T-helper 1 cell treated with Interleukin-12 subunit alpha and Interleukin-12 subunit beta and Interleukin-4 antibody, amounts not matched to agents 30 μg/mL and 1 μg/mL, for 36 hours (primary cell): ENCODE measurements around the gene GIMAP1.

Experiments used
- H3K27ac Mint-ChIP-seq: one replicate; pipeline ENCODE4 v1.8.0; 2021; ENCODE audit warnings: mild to moderate bottlenecking, mixed read lengths
- H3K27me3 Mint-ChIP-seq: one replicate; pipeline ENCODE4 v1.8.0; 2021; ENCODE audit warnings: low read depth, mixed read lengths
- H3K36me3 Mint-ChIP-seq: one replicate; pipeline ENCODE4 v1.8.0; 2021; ENCODE audit warnings: low read depth, mixed read lengths
- H3K4me1 Mint-ChIP-seq: one replicate; pipeline ENCODE4 v1.8.0; 2021; ENCODE audit warnings: low read depth, mixed read lengths
- H3K4me3 Mint-ChIP-seq: one replicate; pipeline ENCODE4 v1.8.0; 2021; ENCODE audit warnings: mild to moderate bottlenecking, moderate library complexity, mixed read lengths
- H3K9me3 Mint-ChIP-seq: one replicate; pipeline ENCODE4 v1.8.0; 2021; ENCODE audit warnings: mixed read lengths

GIMAP1 gene

DNA sequence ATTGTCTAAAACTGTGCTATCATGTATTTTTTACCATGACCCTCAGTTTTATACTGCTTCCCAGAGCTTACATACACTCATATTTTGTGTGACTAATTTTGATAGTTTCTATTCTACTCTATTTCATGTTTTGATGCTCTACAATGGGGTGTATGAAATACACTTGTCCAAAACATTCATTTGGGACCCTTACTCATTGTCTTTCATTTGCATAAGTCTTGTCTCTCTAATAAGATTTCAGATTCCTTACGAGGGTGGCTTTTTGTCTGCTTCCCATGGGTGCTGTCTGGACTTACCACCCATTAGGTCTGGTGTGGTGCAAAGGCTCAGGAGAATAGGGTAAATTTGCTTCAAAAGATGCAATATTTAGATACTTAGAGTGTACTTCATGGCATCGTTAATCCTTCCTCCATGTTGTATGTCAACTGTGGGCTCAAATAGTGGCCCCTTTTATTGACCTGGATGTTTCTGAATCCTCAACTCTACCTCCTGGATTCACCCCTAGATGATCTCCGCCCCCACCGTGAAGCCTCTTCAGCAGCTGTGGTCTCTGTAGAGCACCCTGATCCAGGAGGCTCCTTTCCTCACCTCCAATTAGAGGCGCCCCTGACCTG is 17.2 kb downstream of the GIMAP1 start:
- peaks cover 30% of the 10 kb centered on the region for H3K36me3 Mint-ChIP-seq
- peaks cover 9% of the 10 kb centered on the region for H3K9me3 Mint-ChIP-seq
- no peaks in the 10 kb centered on the region for H3K27me3 Mint-ChIP-seq
- H3K4me3 Mint-ChIP-seq: peak overlapping the region; percentile 56
- peak overlapping the region; percentile 94 for H3K27ac Mint-ChIP-seq
- peaks cover 71% of the 10 kb centered on the region for H3K4me1 Mint-ChIP-seq

DNA sequence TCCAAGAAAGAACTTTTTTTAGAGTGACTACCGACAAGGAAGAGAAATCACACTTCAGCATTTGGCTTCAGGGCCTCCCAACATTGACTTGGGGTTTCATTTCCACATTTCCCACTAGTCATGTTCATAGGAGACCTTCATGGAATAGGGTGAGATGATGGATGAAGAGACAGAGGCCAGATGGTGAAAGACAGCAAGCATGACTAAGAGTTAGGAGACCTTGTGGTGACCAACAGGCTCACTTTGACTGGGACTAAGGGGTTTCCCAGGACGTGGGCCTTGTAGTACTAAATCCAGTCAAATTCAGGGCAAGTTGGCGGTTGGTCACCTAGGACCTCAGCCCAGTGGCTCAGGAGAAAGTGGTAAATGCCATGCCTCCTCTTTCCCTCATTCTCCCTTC is 17.8 kb downstream of the GIMAP1 start:
- Mint-ChIP-seq H3K27me3 (no peaks in the 10 kb centered on the region), H3K27ac (peak overlapping the region; percentile 94), H3K9me3 (peaks cover 4% of the 10 kb centered on the region), H3K4me1 (peaks cover 69% of the 10 kb centered on the region), H3K36me3 (peaks cover 33% of the 10 kb centered on the region), H3K4me3 (peak overlapping the region; percentile 31)

DNA sequence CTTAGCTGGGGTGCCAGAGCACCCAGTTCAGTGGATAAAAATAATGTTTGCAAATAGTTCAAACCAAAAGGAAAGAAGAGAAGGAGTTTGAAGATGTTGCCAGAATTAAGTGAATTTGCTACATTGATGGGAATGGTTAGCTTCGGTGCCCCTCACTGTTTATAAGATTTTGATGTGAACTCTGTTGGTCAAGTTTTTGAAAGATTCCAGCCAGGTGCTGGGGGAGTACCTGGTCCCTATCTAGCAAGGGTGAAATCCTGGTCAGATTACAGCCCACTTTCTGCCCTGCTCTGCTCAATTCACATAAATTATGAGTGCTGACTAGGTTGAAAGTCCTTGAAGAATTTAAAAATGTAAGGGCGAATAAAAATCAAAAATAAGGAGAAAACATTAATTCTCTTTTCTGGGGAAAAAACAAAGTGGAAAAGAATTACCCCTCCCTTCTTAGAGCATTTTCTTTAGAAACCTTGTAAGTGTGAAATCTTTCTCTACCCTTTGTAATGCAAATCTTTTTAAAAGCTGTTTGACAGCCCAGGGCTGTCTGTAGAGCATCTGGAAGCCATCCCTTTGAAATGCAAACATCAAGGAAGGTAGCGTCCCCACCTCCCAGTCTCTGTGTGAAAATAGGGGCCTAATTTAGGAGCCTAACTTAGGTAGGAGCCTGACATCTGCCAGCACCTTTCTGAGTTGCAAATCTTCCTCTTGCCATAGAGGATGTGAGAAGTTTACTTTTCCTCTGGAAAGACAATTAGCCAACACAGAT is 19.4 kb downstream of the GIMAP1 start:
- peak overlapping the region; percentile 95 for H3K4me3 Mint-ChIP-seq
- no peaks in the 10 kb centered on the region for H3K9me3 Mint-ChIP-seq
- H3K27me3 Mint-ChIP-seq: no peaks in the 10 kb centered on the region
- H3K4me1 Mint-ChIP-seq: peaks cover 62% of the 10 kb centered on the region
- H3K36me3 Mint-ChIP-seq: peaks cover 37% of the 10 kb centered on the region
- H3K27ac Mint-ChIP-seq: peak overlapping the region; percentile 94

DNA sequence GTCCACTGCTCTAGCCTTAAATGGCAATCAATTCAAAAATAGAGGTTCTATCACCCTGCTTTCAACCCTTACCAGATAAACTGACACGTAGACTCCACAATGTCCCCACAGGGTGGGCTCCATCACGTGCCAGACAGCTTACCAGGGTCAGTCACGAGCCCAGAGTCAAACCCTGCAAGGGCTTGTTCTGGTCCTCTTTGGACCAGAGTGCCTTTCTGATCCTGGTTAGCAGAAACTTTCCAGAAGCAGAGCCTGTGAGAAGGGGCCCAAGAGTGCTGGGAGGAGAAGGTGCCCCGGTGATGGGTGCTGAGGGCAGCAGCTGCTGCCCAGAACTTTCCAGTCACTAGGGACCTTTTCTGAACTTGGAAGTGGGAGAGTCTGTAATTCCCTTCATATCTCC is 20.5 kb downstream of the GIMAP1 start:
- peak overlapping the region; percentile 95 for H3K4me3 Mint-ChIP-seq
- peaks cover 64% of the 10 kb centered on the region for H3K4me1 Mint-ChIP-seq
- no peaks in the 10 kb centered on the region for H3K9me3 Mint-ChIP-seq
- H3K27me3 Mint-ChIP-seq: no peaks in the 10 kb centered on the region
- peak overlapping the region; percentile 94 for H3K27ac Mint-ChIP-seq
- H3K36me3 Mint-ChIP-seq: peaks cover 44% of the 10 kb centered on the region

DNA sequence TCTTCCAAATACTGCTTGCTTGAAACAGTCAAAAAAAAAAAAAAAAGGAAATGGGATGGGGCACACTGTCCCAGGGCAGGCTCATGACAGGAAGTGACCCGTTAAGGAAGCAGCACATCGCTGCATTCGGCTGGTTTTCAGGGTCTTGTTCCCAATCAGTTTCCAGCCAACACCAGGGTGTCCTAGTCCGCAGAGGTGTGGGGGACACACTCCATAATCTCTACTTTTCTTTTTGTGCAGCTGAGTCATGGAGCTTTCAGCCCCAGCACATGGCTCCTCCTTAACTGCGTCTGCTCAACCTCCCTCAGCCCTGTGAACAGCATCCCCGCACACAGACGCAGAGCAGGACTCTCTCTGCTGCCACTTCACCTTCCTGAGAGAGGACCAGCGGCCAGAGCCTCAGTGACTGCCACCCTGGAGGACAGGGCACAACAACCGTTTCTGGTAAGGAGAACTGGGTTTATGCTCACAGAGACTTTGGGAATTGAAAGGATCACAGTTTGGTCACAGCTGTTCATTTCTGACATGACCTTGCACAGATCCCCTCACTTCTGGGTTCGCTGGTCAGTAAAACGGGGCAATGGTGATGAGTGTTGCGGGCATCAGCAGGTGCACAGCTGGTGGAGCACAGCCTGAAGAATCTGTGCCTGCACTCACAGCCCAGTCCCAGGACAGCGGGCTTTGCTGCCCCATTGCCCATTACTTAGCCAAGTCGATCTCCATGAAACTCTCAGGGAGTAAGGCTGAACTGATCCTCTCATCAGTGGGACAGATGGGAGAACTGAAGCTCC is 21.0 kb downstream of the GIMAP1 start, which contains the start of gene GIMAP5:
GIMAP5 (plus strand) TSS at position 154 of the 791 bp plus-strand sequence. CDS start 3,467 bp downstream, outside the sequence.
- Mint-ChIP-seq H3K4me1 (peaks cover 65% of the 10 kb centered on the region), H3K4me3 (peak within 1 kb of the TSS; percentile 95), H3K36me3 (peaks cover 49% of the 10 kb centered on the region), H3K27ac (peak within 1 kb of the TSS; percentile 94), H3K27me3 (no peaks in the 10 kb centered on the region), H3K9me3 (no peaks in the 10 kb centered on the region)

DNA sequence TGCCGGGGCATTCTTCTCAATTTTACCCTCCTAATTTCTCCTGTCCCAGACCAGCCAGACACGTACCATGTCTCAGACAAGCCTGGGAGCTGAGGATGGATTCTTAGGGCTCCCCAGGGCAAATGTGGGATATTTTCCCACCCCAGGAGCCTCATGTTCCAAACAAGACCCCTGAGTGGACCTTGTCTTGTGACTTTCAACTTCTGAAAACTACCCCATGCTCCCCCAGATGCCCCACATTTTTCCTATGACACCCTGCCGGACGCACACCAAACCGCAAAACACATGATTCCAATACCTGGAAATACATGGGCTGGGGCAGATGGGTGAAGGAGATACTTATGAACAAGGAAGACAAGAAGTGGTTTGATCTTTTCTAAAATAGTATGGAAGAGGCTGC is 21.7 kb downstream of the GIMAP1 start:
- H3K27me3 Mint-ChIP-seq: no peaks in the 10 kb centered on the region
- peak overlapping the region; percentile 95 for H3K4me3 Mint-ChIP-seq
- peaks cover 56% of the 10 kb centered on the region for H3K36me3 Mint-ChIP-seq
- peaks cover 64% of the 10 kb centered on the region for H3K4me1 Mint-ChIP-seq
- H3K27ac Mint-ChIP-seq: peak overlapping the region; percentile 94
- H3K9me3 Mint-ChIP-seq: no peaks in the 10 kb centered on the region

DNA sequence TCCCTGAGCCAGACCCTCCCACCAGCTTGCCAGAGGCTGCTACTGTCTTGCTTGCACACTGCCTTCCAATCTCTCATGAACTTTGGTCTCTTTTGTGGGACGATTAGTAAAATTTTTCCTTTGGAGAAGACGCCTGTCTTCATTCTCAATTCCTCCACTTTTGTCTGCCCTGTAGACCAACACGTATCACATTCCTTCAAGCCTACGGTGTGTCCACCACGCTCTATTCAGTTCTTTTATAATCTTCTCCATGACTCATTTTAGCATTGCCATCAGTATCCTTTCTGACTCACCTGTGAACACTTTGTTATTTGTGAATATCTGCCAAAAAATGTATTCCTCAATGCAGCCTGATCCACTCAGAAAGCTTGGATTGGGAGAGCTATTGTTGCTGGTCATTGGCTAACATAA is 22.2 kb downstream of the GIMAP1 start:
- H3K4me3 Mint-ChIP-seq: peak overlapping the region; percentile 95
- H3K4me1 Mint-ChIP-seq: peaks cover 64% of the 10 kb centered on the region
- no peaks in the 10 kb centered on the region for H3K9me3 Mint-ChIP-seq
- H3K36me3 Mint-ChIP-seq: peaks cover 61% of the 10 kb centered on the region
- H3K27me3 Mint-ChIP-seq: no peaks in the 10 kb centered on the region
- peak overlapping the region; percentile 94 for H3K27ac Mint-ChIP-seq

DNA sequence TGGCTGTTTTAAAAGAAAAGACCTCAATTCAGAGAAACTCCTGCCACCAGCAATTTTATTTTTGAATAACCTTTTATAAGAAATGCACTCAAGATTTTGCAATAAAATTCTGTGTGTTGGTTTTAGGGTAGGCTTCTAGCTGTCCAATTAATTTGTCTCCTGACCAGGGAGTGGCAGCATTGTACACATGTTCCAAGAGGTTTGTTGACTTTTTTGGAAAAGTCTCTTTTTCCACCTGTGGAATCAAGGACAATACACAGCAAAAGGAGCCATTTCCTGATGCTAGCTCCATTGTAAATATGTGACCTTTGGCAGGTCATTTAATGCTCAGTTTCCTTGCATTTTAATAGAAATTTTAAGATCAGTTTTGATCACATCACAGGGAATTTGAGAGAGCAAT is 22.6 kb downstream of the GIMAP1 start:
- peaks cover 63% of the 10 kb centered on the region for H3K4me1 Mint-ChIP-seq
- peak overlapping the region; percentile 94 for H3K27ac Mint-ChIP-seq
- peak overlapping the region; percentile 95 for H3K4me3 Mint-ChIP-seq
- H3K9me3 Mint-ChIP-seq: no peaks in the 10 kb centered on the region
- peaks cover 65% of the 10 kb centered on the region for H3K36me3 Mint-ChIP-seq
- H3K27me3 Mint-ChIP-seq: no peaks in the 10 kb centered on the region

DNA sequence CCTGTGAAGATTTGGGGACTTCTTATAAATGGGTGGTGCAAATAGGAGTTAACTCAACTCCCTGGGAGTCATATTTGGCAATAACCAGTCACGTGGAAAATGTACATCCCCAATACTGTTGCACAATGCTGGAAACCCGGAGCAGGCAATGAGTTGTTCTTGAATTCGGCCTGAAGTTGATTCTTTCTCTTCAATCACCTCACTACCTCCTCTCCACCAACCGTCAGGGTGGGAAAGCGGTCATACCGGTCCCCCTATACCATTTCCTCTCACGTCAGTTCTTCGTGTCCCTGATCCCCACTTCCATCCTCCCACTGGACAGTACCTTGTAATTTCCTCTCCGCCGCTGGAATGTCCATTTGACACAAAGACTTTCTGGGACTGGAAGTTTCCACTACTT is 23.6 kb downstream of the GIMAP1 start:
- H3K36me3 Mint-ChIP-seq: peaks cover 75% of the 10 kb centered on the region
- H3K27ac Mint-ChIP-seq: peak overlapping the region; percentile 94
- no peaks in the 10 kb centered on the region for H3K27me3 Mint-ChIP-seq
- peak overlapping the region; percentile 95 for H3K4me3 Mint-ChIP-seq
- peaks cover 63% of the 10 kb centered on the region for H3K4me1 Mint-ChIP-seq
- H3K9me3 Mint-ChIP-seq: no peaks in the 10 kb centered on the region

DNA sequence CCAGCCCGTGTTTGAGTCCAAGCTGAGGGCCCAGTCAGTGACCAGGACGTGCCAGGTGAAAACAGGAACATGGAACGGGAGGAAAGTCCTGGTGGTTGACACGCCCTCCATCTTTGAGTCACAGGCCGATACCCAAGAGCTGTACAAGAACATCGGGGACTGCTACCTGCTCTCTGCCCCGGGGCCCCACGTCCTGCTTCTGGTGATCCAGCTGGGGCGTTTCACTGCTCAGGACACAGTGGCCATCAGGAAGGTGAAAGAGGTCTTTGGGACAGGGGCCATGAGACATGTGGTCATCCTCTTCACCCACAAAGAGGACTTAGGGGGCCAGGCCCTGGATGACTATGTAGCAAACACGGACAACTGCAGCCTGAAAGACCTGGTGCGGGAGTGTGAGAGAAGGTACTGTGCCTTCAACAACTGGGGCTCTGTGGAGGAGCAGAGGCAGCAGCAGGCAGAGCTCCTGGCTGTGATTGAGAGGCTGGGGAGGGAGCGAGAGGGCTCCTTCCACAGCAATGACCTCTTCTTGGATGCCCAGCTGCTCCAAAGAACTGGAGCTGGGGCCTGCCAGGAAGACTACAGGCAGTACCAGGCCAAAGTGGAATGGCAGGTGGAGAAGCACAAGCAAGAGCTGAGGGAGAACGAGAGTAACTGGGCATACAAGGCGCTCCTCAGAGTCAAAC is 26.0 kb downstream of the GIMAP1 start:
- H3K4me1 Mint-ChIP-seq: peaks cover 64% of the 10 kb centered on the region
- H3K4me3 Mint-ChIP-seq: peak overlapping the region; percentile 95
- H3K27ac Mint-ChIP-seq: peak overlapping the region; percentile 94
- H3K27me3 Mint-ChIP-seq: no peaks in the 10 kb centered on the region
- no peaks in the 10 kb centered on the region for H3K9me3 Mint-ChIP-seq
- peaks cover 90% of the 10 kb centered on the region for H3K36me3 Mint-ChIP-seq

DNA sequence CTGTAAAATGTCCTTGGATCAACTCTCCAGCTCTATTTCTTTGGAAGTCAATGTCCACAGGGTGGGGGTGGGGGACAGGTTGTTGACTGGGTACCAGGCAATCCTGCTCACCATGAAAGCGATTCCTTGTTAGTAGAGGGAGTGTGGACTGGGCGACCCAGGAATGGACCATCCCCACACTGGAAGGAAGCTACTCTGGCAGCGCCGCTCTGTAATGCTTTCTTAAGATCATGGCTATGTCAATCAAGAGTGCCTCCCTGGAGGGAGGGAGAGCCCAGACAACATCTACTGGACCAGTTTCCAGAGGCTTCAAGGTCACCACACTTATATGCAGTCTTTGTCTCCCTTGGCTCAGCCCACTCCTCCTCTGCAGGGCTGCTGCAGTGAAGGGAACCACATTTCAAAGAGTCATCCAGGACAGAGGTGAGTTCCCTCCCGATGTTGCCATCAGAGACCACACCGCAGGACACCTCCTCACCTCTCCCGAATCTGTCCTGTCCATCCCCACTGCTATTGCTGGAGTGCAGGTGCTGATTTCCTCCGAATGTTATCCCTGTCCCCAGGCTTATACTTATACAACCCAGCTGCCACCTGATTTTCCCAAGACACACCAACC is 27.7 kb downstream of the GIMAP1 start:
- H3K27me3 Mint-ChIP-seq: no peaks in the 10 kb centered on the region
- H3K9me3 Mint-ChIP-seq: no peaks in the 10 kb centered on the region
- peaks cover 79% of the 10 kb centered on the region for H3K36me3 Mint-ChIP-seq
- peak overlapping the region; percentile 86 for H3K27ac Mint-ChIP-seq
- H3K4me1 Mint-ChIP-seq: peaks cover 80% of the 10 kb centered on the region
- peak overlapping the region; percentile 95 for H3K4me3 Mint-ChIP-seq

DNA sequence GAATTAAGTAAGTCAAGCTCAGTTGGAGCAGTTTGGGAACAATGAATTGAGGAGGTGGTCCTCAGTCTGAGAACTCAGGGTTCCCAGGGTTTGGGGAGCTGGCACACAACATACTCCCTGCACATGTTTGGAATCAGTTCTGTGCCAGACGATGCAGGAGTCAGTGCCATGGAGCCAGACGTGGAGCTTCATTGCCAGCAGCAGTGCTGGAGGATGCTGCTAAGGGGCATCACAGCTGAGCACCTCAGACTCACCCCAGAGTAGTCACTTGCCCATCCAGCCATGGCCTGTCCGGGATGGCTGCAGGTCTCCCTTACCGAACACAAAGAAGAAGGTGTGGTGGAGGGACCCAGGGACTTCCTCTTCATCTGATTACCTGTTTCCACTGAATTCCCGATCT is 28.7 kb downstream of the GIMAP1 start:
- Mint-ChIP-seq H3K27ac (peak overlapping the region; percentile 86), H3K4me1 (peaks cover 81% of the 10 kb centered on the region), H3K4me3 (peak overlapping the region; percentile 95), H3K9me3 (no peaks in the 10 kb centered on the region), H3K36me3 (peaks cover 72% of the 10 kb centered on the region), H3K27me3 (no peaks in the 10 kb centered on the region)

DNA sequence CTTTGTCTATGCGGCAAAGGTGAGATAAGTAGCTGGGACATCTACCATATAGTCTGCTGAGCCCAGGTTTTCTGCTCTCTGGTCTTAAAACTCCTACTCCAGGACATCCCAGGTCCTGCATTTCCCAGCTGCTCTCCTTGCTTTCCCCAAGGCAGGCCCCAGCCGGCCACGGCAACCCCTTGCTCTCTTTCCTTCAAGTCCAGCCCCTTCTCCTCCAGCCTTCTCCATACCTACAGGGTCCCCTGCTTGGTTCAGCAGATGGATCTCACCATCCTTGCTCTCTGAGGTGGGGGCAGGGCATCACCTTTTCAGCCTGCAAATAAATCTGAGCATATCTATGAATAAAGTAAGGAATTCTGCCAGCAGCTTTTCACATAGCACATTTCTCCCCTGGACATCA is 29.5 kb downstream of the GIMAP1 start:
- Mint-ChIP-seq H3K4me1 (peaks cover 86% of the 10 kb centered on the region), H3K36me3 (peaks cover 65% of the 10 kb centered on the region), H3K4me3 (peak overlapping the region; percentile 95), H3K27me3 (no peaks in the 10 kb centered on the region), H3K27ac (peak overlapping the region; percentile 84), H3K9me3 (no peaks in the 10 kb centered on the region)

DNA sequence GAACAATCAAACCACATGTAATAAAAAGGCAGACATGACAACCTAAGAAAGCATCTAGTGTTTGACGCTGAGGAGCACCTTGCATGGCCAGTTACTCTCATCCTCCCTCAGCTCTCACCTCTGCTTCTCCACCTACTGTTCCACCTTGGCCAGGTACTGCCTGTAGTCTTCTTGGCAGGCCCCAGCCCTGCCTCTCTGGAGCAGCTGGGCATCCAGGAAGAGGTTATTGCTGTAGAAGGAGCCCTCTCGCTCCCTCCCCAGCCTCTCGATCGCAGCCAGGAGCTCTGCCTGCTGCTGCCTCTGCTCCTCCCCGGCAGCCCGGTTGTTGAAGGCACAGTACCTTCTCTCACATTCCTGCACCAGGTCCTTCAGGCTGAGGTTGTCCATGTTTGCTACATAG is 30.5 kb downstream of the GIMAP1 start:
- Mint-ChIP-seq H3K27me3 (no peaks in the 10 kb centered on the region), H3K36me3 (peaks cover 54% of the 10 kb centered on the region), H3K27ac (peak overlapping the region; percentile 75), H3K4me1 (peaks cover 80% of the 10 kb centered on the region), H3K9me3 (no peaks in the 10 kb centered on the region), H3K4me3 (peak overlapping the region; percentile 77)
